Umbilical cord (tissue), 2 donors: Measurements from ENCODE around the gene CDH18. TPM values are rescaled to one million over a fixed set of nuclear protein-coding genes. Genes with fewer than 3 reads are reported as not detected.
"Not testable (repeated sequence)": the region's sequence is repeated elsewhere in the genome, so short reads cannot be mapped to it uniquely, and the experiment has no call there.

ENCODE experiments used
- DNase-seq: peaks from one replicate; pipeline ENCODE4 v3.0.0-alpha.2; 2015; ENCODE audit warnings: low spot score
- total RNA-seq: library from RNA; depleted of rRNA; stranded (reverse); fragments of >200 nt; gene quantifications from one replicate; pipeline ENCODE4 v1.2.3, GENCODE V29; 2014; ENCODE audit warnings: low replicate concordance; ENCODE audit not compliant: insufficient read depth

CDH18 gene
- total RNA-seq, 1 donor from 2014 or later: 4.3 TPM

GRCh38 chr5:19862711-19863110 lies 125.3 kb downstream of the CDH18 start:
- no peak for DNase-seq

DNA sequence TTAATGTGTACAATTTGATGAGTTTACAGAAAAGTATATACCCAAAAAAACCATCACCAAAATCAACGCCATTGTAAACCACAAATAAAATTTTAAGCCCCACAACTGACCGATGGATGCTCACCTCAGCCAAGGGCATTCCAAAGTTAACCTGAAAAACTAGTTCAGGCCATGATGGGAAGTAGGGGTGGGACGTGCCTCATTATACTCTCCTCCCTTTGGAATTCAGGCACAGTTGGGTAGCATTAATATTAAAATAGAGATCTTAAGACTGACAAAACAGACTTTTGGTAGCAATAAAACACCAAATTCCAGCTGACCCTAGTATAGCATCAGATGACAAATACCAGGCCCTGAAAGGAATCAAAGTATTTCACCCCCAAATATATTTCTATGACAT lies 129.0 kb downstream of the CDH18 start:
- DNase-seq: no peak

DNA sequence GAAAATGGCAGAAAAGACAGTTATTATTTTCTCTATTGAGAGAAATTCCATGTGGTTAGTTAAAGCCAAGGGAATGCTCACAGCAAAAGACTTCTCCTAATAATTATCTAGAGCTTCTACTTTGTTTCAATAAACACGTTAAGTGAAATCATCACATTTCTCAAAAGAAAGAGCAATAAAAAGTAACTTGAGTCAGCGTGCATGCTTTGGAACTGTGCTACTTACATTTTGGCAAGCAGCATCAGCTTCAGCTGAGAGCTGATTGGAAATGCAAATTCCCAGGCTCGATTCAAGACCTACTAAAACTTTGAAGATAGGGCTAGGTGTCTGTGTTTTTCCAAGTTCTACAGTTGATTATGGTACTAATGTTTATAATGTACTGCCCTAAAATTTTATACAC lies 132.1 kb downstream of the CDH18 start:
- DNase-seq: peak; percentile 72

- DNase-seq: no peak
Measured at GRCh38 chr5:19855453-19855852, 132.5 kb downstream of the CDH18 start.

- DNase-seq: no peak
Measured at GRCh38 chr5:19855031-19855430, 133.0 kb downstream of the CDH18 start.

GRCh38 chr5:19853616-19854240 lies 134.3 kb downstream of the CDH18 start:
- DNase-seq: peak; percentile 72

GRCh38 chr5:19837536-19838174 lies 150.3 kb downstream of the CDH18 start:
- no peak for DNase-seq

- DNase-seq: no peak
Measured at GRCh38 chr5:19835442-19835841, 152.6 kb downstream of the CDH18 start.

DNA sequence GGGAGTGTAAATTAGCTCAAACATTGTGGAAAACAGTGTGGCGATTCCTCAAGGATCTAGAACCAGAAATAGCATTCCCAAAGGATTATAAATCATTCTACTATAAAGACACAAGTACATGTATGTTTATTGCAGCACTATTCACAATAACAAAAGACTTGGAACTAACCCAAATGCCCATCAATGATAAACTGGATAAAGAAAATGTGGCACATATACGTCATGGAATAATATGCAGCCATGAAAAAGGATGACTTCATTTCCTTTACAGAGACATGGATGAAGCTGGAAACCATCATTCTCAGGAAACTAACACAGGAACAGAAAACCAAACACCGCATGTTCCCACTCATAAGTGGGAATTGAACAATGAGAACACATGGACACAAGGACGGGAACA lies 175.3 kb downstream of the CDH18 start:
- DNase-seq: not testable (repeated sequence)

GRCh38 chr5:19806756-19807155 lies 181.2 kb downstream of the CDH18 start:
- DNase-seq: no peak

DNA sequence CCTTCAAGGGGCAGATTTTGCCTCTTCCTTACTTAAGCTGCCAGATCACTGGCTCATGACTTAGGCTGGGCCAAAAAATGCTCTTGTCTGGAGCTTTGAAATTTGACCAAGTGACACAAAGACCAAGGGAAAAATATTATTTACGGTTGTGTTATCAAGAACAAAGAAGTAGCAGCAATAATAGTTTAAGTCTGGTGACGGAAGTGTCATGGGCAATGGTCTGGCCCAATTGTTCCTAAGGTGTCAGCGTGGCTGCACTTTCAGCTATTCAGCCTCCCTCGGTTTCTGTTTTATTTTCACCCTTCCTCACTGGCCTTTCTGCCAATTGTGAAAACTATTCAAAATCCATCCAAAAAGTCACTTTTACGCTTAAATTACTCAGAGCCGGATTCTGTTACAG lies 185.3 kb downstream of the CDH18 start:
- DNase-seq: no peak

GRCh38 chr5:19795218-19795617 lies 192.8 kb downstream of the CDH18 start:
- DNase-seq: no peak

- DNase-seq: peak; percentile 62
Measured at GRCh38 chr5:19790829-19791466, 197.1 kb downstream of the CDH18 start.

- DNase-seq: peak; percentile 52
Measured at GRCh38 chr5:19782566-19782965, 205.4 kb downstream of the CDH18 start.

DNA sequence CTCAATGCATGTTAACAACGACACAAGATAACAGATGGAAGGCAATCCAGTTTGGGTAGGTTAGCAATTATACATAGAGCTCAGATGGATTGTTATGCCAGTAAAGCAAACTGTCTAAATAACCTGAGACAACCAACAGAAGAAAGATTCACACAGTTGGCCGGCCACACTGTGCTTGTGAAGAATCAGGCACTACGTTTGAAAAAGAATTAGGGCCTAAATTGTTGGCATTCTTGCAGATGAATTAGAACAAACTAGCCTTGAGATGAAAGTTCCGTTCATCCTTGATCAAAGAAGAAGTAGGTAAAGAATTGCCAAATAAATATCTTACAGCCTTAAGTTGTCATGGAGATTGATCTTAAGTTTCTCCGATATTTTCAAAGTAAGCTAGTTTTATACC lies 210.6 kb downstream of the CDH18 start:
- DNase-seq: no peak

DNA sequence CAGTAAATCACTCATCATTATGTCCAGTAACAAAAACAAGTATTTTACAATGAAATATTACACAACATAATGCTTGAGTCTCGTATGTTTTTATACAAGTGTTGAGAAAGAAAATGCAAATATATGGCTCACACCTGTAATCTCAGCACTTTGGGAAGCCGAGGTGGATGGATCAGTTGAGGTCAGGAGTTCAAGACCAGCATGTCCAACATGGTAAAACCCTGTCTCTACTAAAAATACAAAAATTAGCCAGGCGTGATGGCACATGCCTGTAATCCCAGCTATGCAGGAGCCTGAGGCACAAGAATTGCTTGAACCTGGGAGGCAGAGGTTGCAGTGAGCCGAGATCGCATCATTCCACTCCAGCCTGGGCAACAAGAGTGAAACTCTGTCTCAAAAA lies 211.1 kb downstream of the CDH18 start:
- DNase-seq: not testable (repeated sequence)

- DNase-seq: peak; percentile 22
Measured at GRCh38 chr5:19771174-19771835, 216.7 kb downstream of the CDH18 start.

GRCh38 chr5:19770396-19770795 lies 217.6 kb downstream of the CDH18 start:
- DNase-seq: no peak

DNA sequence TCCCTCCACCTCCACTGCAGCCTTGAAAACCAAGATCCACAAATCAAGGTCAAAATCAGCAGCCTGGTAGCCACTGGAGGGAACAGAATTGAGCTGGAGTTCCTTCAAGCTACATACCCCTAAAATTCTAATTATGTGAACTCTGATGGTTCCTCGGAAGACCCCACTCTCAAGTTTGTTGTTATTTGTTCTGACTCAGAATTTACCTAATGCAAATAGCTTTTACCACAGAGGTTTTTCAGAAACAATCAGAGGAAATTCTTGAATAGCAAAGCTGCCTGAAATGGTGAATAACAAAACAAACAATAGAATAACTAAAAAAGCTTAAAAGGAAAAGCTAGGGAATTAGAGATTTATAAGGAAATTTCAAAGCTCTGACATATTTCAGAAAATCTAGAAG lies 220.0 kb downstream of the CDH18 start:
- no peak for DNase-seq

DNA sequence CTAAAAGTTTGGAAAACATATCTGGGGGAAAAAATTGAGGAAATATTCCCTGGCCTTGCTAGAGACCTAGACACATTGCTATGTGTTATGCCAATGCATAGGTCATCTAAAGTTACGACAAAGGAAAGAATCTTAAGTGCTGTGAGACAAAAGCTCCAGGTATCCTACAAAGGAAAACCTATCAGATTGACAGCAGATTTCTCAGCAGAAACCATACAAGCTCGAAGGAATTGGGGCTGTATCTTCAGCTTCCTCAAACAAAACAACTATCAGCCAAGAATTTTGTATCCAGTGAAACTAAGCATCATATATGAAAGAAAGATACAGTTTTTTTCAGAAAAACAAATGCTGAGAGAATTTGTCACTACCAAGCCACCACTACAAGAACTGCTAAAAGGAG lies 234.4 kb downstream of the CDH18 start:
- no peak for DNase-seq

- DNase-seq: no peak
Measured at GRCh38 chr5:19751326-19751725, 236.7 kb downstream of the CDH18 start.

- DNase-seq: no peak
Measured at GRCh38 chr5:19745247-19745646, 242.8 kb downstream of the CDH18 start.

DNA sequence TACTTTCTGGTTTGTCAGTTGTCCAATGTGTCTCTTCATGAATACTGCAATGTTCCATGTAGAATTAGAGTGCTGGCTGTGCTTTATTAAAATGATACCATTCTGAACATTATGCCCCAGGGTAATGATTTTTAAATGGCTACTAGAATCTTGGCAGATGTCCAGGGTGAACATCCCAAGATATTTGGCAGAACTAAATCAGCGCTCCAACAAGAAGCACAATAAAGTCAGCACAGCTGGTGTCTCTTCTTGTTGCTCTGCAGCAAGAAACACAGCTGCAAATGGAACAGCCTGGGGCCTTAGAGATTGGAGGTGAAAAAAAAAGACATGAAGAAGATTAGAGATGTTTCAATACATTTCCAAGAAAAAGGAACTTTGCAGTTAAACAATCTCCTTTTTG lies 248.3 kb downstream of the CDH18 start:
- peak; percentile 56 for DNase-seq
